ENCODE results near the gene GRIK4.

GRIK4 gene

DNA sequence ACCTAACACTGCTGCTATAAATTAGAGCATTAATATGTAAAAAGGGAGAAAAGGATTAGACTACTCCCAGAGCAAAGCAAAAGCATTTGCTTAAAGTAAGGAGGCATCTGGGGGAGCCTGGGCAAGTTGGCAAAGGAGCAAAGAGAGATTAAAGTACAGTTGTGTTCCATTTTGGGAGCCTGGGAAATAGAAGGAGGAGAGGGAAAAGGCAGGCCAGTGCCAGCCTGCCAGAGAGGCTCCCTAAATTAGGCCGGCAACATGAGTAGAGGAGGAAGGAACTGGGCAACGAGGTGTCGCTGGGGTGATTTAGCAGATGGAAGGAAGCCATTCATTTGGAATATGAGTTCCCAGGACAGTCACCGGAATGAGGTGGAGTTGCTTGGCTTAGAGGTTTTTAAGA lies 326.1 kb downstream of the GRIK4 start:
- no peak for DNase-seq (ENCODE audit: low read depth in 2 of 2)

DNA sequence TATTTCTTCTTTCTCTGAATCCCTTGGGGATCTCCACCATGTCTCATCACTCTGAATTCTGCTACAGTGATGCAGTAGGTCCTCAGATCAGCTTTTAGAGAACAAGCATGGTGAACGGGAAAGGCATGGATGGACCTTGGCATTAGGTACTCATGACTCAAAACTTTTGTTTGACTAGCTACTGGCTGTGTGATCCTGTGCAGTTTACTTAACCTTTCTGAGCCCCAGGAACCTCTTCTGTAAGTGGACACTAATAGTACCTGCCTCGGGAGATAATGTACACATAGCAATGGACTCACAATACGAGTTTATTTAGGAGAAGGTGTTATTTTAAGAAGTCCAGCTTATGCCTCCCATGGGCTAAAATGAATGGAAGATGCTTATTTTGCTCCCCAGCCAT lies 327.7 kb downstream of the GRIK4 start:
- DNase-seq (ENCODE audit: low read depth in 2 of 2) = no peak

GRCh38 chr11:120839846-120840402 lies 328.4 kb downstream of the GRIK4 start:
- no peak for DNase-seq (ENCODE audit: low read depth in 2 of 2)

- no peak for DNase-seq (ENCODE audit: low read depth in 2 of 2)
These were observed 329.1 kb downstream of the GRIK4 start for GRCh38 chr11:120840661-120841060.

DNA sequence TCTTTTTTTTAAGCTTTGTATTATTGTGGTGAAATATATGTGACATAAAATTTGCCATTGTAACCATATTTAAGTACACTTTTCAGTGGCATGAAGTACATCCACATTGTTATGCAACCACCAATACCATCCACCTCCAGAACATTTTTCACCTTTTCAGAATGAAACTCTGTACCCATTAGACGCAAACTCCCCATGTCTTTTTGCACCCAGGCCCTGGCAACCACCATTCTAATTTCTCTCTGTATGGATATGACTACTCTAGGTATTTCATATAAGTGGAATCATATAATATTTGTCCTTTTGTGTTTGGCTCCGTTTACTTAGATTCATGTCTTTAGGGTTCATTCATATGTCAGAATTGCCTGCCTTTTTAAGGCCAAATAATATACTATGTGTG lies 329.5 kb downstream of the GRIK4 start:
- DNase-seq (ENCODE audit: low read depth in 2 of 2) = no peak

DNA sequence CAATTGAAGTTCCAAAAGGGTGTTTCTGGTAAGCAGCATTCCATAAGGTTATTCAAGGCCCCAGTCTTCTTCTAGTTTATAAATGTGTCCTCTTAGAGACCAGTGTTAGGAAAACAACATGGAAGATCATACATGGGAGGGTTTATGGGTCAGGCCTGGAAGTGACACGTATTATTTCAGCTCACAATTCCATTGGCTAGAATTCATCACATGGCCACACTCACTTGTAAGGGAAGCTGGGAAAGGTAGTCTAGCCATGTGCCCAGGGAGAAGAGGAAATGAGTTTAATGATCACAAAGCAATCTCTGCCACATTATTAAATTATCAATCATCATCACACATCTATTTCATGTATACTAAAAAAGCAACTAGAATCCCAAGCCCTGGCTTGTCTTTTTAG lies 330.6 kb downstream of the GRIK4 start:
- no peak for DNase-seq (ENCODE audit: low read depth in 2 of 2)

- no peak for DNase-seq (ENCODE audit: low read depth in 2 of 2)
These were observed 341.9 kb downstream of the GRIK4 start for GRCh38 chr11:120853435-120853834.

DNA sequence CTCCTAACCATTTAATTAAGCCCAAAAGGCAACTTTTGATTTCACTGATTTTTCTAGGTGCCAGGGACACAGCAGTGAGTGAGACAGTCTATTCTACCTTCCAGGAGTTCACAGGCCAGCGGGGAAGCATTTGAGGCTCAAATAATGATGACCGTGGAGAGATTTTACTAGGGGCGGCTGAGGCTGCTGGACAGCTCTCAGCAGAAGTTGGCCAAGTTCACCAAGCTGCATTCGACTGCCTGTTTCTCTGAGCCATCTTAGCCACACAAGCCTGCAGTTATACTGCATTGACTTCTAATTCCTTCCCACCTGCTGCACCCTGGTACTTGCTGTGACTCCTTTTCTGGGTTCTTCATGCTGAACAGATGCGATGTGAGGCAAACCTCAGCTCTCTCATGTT lies 343.4 kb downstream of the GRIK4 start:
- no peak for DNase-seq (ENCODE audit: low read depth in 2 of 2)

DNA sequence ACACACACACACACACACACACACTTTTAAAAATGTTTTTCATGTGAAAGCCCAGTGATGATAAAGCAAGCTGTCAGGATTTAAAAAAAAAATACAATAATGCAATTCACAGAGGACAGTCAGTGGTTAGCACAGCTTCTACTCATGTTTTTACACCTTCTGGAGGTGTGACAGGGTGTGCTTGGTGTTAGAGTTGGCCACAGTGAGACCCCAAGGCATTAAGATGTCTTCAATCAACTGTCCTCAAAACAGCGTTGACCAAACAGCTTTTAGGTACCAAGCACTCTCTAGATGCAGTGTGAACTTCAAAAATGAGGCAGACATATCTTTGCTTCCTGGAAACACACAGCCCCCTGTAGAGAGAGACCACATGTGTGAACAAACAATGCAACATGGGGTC lies 346.0 kb downstream of the GRIK4 start:
- DNase-seq (ENCODE audit: low read depth in 2 of 2) = no peak

- no peak for DNase-seq (ENCODE audit: low read depth in 2 of 2)
These were observed 347.2 kb downstream of the GRIK4 start for GRCh38 chr11:120858740-120859139.

GRCh38 chr11:120859552-120860295 lies 348.2 kb downstream of the GRIK4 start:
- DNase-seq (ENCODE audit: low read depth in 2 of 2) = no peak

DNA sequence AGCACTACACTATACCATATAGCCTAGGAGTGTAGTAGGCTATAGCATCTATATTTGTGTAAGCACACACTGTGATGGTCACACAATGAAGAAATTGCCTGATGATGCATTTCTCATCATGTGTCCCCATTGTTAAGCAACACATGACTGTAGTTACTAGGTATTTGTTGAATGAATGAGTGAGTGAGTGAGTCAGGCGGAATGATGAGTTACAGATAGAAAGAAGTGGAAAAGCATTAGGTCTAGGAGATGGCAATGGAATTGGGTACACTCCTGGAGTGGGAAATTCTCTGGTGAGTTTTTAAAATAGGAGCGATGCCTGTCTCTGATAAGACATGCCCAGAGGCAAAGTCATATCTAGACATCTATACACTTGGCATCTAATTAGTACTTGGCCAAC lies 351.8 kb downstream of the GRIK4 start:
- no peak for DNase-seq (ENCODE audit: low read depth in 2 of 2)

DNA sequence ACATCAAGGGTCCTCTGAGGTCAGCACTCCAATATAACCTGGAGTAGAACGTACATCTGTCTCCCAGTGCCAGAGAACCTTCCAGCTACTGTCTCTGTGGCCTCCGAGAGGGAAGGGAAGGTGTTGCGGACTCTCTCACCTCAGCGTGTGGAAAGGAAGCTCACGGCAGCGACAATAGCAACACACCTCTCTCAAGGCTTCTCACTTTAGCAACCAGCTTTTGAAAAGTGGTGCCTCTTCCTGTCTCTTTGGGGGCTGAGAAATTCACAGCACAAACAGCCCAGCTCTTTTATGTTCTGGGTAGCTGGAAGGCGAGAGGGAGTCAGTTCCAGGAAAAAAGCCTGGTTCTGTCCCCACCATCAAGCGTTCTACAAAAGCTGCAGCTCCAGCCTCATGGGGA lies 355.5 kb downstream of the GRIK4 start:
- no peak for DNase-seq (ENCODE audit: low read depth in 2 of 2)

DNA sequence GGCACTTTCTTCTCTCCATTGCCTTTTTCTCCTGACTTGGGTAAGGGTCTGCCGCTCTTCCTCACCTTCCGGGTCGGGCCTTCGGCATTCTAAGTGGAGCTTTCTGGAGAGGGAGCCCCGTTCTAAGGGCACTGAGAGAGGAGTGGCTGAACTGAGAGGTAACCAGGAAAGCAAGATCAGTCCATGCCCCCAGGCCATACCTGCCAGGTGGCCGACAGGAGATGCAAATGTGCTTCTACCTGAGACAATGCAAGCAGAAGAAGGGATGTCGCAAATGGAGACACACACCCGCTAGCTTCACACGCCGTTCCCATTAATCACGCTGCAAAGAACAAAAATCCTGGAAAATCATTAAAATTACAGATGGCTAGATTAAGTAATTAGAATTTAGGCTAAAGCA lies 356.0 kb downstream of the GRIK4 start:
- DNase-seq (ENCODE audit: low read depth in 2 of 2) = no peak

DNA sequence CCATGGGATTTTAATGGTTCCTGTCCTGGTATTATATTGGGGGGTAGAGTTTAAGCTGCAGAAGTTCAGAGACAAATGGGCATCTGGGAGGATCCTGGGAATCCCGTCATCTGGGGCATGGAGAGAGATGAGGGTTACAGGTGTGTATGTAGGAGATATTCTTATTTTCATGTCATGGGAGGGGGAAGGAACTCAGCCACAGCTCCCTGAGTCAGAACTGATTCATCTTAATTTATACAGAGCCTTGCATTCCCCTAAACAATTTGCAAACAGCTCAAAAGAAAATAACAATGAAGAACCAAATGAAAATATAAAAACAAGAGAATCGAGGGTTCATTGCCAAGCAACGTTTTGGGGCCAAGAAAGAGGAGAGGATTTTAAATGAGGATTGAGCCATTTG lies 356.4 kb downstream of the GRIK4 start:
- no peak for DNase-seq (ENCODE audit: low read depth in 2 of 2)

GRCh38 chr11:120869097-120869496 lies 357.5 kb downstream of the GRIK4 start:
- no peak for DNase-seq (ENCODE audit: low read depth in 2 of 2)

GRCh38 chr11:120869516-120870011 lies 358.0 kb downstream of the GRIK4 start:
- DNase-seq (ENCODE audit: low read depth in 2 of 2) = no peak

GRCh38 chr11:120871194-120871593 lies 359.6 kb downstream of the GRIK4 start:
- DNase-seq (ENCODE audit: low read depth in 2 of 2) = no peak

DNA sequence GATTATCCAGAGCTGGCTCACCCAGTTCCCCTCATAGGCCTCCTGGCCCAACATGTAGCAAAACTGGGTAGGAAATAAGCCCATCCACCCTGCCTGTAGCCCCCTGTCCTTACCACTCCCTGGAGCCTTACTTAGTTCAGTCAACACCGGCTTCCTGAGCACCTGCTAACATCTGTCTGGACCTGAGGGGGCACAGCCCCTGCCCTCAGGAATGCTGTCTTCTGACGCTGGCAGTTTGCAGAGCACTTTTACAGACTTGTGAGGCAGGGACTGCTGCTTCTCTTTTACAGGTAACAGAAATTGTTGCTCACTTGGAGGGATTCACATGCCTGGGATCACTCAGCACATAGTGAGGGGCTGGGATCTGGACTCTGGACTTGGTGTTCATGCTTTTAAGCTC lies 360.4 kb downstream of the GRIK4 start:
- no peak for DNase-seq (ENCODE audit: low read depth in 2 of 2)

DNA sequence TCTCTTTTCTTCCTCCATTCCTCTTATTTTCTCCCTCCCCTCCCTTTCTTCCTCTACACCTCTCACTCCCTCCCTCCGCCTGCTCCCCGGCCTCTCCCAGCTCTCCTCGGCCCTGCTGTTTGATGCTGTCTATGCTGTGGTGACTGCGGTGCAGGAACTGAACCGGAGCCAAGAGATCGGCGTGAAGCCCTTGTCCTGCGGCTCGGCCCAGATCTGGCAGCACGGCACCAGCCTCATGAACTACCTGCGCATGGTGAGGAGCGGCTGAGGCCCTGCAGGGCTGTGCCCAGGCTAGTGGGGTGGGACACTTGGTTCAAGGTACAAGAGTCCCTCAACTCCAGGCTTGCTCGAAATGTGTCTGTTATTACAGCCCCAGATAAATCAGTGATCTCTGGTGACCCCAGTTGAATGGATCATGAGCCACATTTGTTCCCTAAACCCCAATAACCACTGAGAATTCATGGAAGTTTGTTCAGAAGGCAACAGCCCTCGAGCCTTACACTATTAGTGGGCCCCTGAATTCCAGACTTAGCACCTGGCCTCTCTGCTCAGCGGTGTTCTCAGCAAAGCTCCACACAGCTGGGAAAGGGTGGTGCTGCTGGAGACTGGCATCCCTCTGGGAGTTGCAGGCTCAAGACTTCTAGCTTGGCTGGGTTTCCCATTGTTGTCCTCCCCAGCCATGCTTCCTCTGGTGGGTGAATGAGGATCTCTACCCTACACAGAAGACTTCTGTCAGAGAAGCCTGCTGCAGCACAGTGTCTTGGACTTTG lies 362.6 kb downstream of the GRIK4 start:
- DNase-seq (ENCODE audit: low read depth in 2 of 2) = no peak

GRCh38 chr11:120875986-120876385 lies 364.4 kb downstream of the GRIK4 start:
- DNase-seq (ENCODE audit: low read depth in 2 of 2) = no peak

- no peak for DNase-seq (ENCODE audit: low read depth in 2 of 2)
These were observed 366.3 kb downstream of the GRIK4 start for GRCh38 chr11:120877746-120878365.

Measured in activated CD8-positive, alpha-beta memory T cell treated with anti-CD3 and anti-CD28 coated beads for 4 hours (primary cell).